ENCODE measurements around the gene RPS10. TPM values are rescaled to one million over a fixed set of nuclear protein-coding genes. Genes with fewer than 3 reads are reported as not detected.

Gene RPS10
- total and polyA plus RNA-seq, 2 donors (not counting 3 experiments of a cell fraction or from before 2014, with no cell fraction given), result 1,416 to 5,496 TPM

DNA sequence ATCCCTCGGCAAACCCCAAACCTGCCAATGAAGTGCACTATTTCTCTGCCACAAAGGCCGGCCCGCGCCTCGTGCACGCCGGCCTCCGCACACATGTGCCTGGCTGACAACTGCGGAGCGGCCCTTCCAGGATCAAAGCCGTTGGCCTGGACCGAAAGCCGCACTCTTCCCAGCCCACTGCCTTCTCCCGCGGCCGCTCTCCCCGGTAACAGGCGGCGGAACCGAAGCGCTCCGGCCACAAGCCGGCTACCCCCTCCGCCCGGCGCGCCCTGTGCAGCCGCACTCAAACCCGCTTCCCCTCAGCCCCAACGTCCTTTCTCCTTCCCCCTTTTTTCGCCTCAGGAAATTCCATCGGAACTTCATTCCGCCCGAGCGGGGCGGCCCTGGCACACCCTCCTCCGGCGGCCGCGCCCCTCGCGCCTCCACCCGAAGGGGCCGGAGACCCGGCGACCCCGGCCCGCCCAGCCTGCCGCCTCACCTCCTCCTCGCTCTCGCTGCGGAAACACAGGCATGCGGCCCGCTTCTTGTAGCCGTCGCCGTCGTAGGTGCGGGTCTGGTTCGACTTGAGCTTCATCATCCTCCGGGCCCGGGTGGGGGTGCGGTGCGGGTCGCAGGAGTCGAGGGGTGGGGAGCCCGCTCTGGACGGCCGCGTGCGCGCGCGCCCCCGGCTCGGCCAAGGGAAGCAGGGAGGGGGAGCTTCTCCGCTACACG lies 33.9 kb downstream of the RPS10 start:
- Histone ChIP-seq H3K4me2 (ENCODE audit: insufficient read depth, low read length) (peak overlapping the region; percentile 98), H3K9ac (replicated peaks; ENCODE audit: extremely low read depth, insufficient read depth, low read length) (peak overlapping the region; percentile 79), H3K4me3 (replicated peaks in 1 of 3; ENCODE audit: insufficient read depth in 1 of 3, low read depth in 1 of 3, low read length in 3 of 3) (peak overlapping the region; percentile 84 to 98 (median 96)), H4K20me1 (replicated peaks; ENCODE audit: control insufficient read depth, extremely low read depth, insufficient read depth, low read length) (no peaks in the 10 kb centered on the region), H3K36me3 (ENCODE audit: control insufficient read depth in 2 of 2, extremely low read depth in 1 of 2, insufficient read depth in 2 of 2, low read length in 2 of 2) (no peaks in the 10 kb centered on the region), H3K27ac (ENCODE audit: insufficient read depth, low read depth, low read length) (peak overlapping the region; percentile 27), H2AFZ (ENCODE audit: low read depth, low read length) (peak overlapping the region; percentile 55), H3K9me1 (replicated peaks; ENCODE audit: control insufficient read depth, extremely low read depth, insufficient read depth, low read length) (no peaks in the 10 kb centered on the region), H3K9me3 (replicated peaks; ENCODE audit: control insufficient read depth, insufficient read depth, low read length) (no peaks in the 10 kb centered on the region), H3K79me2 (ENCODE audit: control insufficient read depth, insufficient read depth, low read length) (peaks cover 51% of the 10 kb centered on the region), H3K27me3 (ENCODE audit: control insufficient read depth in 2 of 2, insufficient read depth in 2 of 2, low read length in 2 of 2) (no peaks in the 10 kb centered on the region), H3K4me1 (ENCODE audit: control insufficient read depth, extremely low read depth, insufficient read depth, low read length) (peaks cover 11% of the 10 kb centered on the region)
- dilution Hi-C loops (cut with MboI; ENCODE audit: extremely low pct_ligation_motif_present, low sequenced_read_pairs) (no loop called here), intact Hi-C loops (cut with micrococcal nuclease) (loop anchor here (1.0 to 5.0 kb wide), 7 partner anchors 22 to 196 kb away; partner anchors contain the start of gene SMIM29)
- ChIA-PET POLR2A (interaction anchor here (1.2 to 1.7 kb wide), 2 partner anchors 34 to 147 kb away, joined by 3 to 4 read pairs; partner anchors contain the start of gene RPS10), CTCF (interaction anchor here (1.2 to 4.5 kb wide), 8 partner anchors 9 to 196 kb away, joined by 3 to 35 read pairs (median 5); partner anchors contain the start of gene SMIM29)
- peak; percentile 61 for DNase-seq (ENCODE audit: low read depth, low spot score)
- FAIRE-seq, result peak; percentile 72
- no TSS peak for BruUV-seq (replicated peaks)
- TF ChIP-seq JUN (IDR thresholded peaks at IDR 0.05; ENCODE audit: borderline replicate concordance, insufficient read depth, insufficient read length, low read depth), result no peak
- no peak for TF ChIP-seq FOS (IDR thresholded peaks at IDR 0.05; ENCODE audit: borderline replicate concordance, insufficient read depth, low read length)
- TF ChIP-seq, protein P1, sequence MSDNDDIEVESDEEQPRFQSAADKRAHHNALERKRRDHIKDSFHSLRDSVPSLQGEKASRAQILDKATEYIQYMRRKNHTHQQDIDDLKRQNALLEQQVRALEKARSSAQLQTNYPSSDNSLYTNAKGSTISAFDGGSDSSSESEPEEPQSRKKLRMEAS (IDR thresholded peaks at IDR 0.05; ENCODE audit: insufficient read depth, insufficient read length), result no peak
- TF ChIP-seq GATA2 (IDR thresholded peaks at IDR 0.05; ENCODE audit: insufficient read depth, insufficient read length, low read depth, low read length), result no peak
- TF ChIP-seq MYC (IDR thresholded peaks at IDR 0.05; ENCODE audit: low read depth, low read length), result peak; percentile 55
- TF ChIP-seq, protein P2, sequence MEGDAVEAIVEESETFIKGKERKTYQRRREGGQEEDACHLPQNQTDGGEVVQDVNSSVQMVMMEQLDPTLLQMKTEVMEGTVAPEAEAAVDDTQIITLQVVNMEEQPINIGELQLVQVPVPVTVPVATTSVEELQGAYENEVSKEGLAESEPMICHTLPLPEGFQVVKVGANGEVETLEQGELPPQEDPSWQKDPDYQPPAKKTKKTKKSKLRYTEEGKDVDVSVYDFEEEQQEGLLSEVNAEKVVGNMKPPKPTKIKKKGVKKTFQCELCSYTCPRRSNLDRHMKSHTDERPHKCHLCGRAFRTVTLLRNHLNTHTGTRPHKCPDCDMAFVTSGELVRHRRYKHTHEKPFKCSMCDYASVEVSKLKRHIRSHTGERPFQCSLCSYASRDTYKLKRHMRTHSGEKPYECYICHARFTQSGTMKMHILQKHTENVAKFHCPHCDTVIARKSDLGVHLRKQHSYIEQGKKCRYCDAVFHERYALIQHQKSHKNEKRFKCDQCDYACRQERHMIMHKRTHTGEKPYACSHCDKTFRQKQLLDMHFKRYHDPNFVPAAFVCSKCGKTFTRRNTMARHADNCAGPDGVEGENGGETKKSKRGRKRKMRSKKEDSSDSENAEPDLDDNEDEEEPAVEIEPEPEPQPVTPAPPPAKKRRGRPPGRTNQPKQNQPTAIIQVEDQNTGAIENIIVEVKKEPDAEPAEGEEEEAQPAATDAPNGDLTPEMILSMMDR (IDR thresholded peaks at IDR 0.05; ENCODE audit: extremely low read depth in 1 of 2, insufficient read depth in 1 of 2, low read depth in 1 of 2, low read length in 2 of 2), result no peak
- no peak for TF ChIP-seq POLR2AphosphoS5 (IDR thresholded peaks at IDR 0.05; ENCODE audit: insufficient read depth, low read depth, low read length)
- TF ChIP-seq EZH2 (IDR thresholded peaks at IDR 0.05; ENCODE audit: borderline replicate concordance, low read depth, low read length, severe bottlenecking), result no peak
- TF ChIP-seq POLR2A (IDR thresholded peaks at IDR 0.05; ENCODE audit: low read depth, low read length), result peak; percentile 58

Data from endothelial cell of umbilical vein (primary cell).